Activated CD4-positive, alpha-beta T cell treated with anti-CD3 and anti-CD28 coated beads, Interleukin-2, amount 50 U/mL, for 16 hours (primary cell): ENCODE results near the gene ING5.
A peak's percentile ranks its signal among the peaks of the same experiment; 100 is the strongest.

ENCODE experiments used
- DNase-seq: peaks from one replicate; pipeline ENCODE4 v3.0.0-alpha.2; 2020

Gene ING5

GRCh38 chr2:241763551-241764274, 61.9 kb downstream of the ING5 start:
- DNase-seq, result peak; percentile 45

- peak; percentile 17 for DNase-seq
Measured at GRCh38 chr2:241764275-241765241, 62.7 kb downstream of the ING5 start.

GRCh38 chr2:241767464-241768250, 65.8 kb downstream of the ING5 start:
- no peak for DNase-seq

GRCh38 chr2:241768251-241768711, 66.4 kb downstream of the ING5 start:
- DNase-seq, result no peak

GRCh38 chr2:241768850-241769249, 67.0 kb downstream of the ING5 start:
- no peak for DNase-seq

GRCh38 chr2:241769819-241770184, 68.0 kb downstream of the ING5 start:
- DNase-seq, result no peak

- DNase-seq, result no peak
Measured at GRCh38 chr2:241770185-241770935, 68.5 kb downstream of the ING5 start.

GRCh38 chr2:241770936-241771285, 69.1 kb downstream of the ING5 start:
- DNase-seq, result no peak

DNA sequence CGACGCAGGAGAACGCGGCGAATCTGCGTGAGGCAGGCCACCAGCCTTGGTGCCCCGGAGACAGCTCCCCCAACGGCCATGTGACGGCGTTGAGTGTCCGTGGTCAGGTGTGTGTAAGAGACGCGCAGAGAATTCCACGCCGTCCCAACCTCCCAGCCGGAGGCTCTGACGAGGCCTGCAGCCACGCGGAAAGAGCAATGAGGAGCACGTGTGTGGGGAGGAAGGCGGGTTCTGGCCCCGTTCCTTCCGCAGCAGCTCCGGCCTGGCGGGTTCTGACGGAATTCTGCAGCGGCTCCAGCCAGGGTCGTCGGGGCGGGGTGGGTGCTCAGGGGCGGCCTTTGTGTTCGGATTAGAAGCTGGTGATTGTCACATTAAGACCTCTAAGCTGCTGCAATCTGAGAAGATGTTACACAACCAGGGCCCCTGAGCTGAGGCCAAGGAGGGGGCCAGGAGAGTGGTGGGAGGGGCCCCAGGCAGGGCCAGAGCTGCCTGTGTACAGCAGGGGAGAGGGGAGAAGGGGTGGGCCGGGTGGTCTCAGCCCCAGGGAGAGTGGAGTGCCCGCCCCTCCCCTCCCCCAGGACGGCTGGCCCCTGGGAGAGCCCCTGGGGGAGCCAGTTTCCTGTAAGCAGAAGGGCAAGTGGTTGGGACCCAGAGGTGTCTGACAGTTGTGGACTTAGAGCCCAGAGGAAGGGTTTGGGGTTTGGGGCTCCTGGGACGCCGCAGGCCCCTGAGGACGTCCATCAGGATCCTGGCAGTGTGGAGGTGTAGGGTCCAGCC, 69.6 kb downstream of the ING5 start:
- no peak for DNase-seq

GRCh38 chr2:241772063-241772499, 70.2 kb downstream of the ING5 start:
- peak; percentile 53 for DNase-seq

DNA sequence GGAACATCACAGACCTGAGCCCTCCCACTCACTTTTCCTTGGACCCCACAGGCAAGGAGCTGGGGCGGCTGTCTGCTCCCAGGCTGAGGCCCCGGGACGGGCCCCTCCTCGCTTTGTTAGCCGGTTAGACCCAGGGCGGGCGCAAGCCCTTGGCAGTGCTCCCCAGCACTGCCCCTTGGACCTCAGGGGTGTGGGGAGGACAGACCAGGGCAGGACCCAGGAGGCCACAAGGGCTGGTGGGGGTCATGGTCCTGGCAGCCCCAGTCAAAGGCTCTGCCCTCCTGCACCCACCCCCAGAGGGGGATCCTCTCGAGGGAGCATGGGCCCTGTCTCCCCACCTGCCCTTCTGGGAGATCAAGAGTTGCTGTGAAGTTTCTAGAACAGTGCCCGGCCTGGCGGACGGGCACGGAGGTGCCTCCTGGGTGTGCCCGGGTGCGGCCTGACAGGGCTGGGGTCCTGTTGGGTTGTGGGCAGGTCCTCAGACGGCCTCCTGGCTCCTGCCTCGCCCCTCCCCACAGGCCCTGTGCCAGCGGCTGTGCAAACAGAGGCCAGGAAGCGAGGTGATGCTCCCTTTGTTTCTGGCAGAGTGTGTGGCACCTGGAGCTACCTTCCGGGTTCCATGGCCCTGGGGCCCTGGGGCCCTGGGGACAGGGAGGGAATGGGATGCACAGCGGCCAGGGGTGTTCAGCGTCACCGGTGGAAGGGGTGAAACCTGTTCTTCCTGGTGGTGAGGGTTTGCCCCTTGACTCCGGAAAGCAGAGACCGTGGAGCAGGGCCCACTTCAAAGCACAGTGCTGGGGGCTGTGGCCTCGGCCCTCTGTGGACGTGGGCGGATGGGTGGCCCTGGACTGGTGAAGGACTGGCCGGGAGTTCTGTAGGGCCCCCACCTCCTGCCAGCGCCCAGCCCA, 71.9 kb downstream of the ING5 start:
- no peak for DNase-seq

GRCh38 chr2:241774419-241775222, 72.8 kb downstream of the ING5 start:
- DNase-seq, result no peak

DNA sequence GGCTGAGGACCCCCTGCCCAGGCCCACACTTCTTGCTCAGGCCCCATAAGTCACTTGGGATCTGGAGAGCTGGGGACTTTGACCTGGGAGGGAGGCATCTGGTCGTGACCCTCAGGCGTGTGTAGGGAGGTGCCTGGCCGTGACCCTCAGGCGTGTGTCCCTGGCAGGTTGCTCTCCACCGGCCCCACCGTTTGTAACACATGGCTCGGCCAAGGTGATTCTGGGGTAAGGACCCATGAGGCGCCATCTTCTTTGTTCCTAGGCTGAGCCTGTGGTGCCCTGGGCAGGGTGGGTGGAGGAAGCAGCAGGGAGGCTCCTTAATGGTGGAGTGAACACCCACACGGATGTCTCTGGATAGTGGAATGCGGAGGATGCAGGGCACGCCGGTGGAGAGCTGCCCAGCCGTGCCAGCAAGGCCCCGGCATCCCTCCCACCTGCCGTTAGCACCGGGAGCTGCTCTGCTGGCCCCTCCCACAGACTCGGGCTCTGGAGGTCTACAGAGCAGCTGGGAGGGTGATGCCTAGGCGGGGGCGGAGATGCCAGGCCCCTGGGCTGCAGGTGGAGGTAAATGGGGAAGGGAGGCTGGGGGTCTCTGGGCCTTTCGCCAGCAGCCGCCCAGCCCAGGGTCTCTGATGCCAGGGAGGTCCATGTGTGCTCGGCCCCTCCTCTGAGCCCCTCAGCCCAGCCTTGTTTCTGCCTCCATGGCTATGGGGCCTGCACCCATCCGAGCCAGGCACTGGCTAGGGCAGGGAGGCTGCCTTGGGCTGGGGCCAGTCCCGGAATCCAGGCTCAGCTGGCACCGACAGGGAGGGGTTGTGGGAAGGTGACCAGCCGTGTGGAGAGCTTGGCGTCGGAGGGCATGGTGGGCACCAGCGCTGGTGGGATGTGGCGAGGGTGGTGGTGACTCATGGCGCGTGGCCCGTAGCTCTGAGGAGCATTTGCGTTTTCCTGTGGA, 73.7 kb downstream of the ING5 start:
- DNase-seq, result no peak

DNA sequence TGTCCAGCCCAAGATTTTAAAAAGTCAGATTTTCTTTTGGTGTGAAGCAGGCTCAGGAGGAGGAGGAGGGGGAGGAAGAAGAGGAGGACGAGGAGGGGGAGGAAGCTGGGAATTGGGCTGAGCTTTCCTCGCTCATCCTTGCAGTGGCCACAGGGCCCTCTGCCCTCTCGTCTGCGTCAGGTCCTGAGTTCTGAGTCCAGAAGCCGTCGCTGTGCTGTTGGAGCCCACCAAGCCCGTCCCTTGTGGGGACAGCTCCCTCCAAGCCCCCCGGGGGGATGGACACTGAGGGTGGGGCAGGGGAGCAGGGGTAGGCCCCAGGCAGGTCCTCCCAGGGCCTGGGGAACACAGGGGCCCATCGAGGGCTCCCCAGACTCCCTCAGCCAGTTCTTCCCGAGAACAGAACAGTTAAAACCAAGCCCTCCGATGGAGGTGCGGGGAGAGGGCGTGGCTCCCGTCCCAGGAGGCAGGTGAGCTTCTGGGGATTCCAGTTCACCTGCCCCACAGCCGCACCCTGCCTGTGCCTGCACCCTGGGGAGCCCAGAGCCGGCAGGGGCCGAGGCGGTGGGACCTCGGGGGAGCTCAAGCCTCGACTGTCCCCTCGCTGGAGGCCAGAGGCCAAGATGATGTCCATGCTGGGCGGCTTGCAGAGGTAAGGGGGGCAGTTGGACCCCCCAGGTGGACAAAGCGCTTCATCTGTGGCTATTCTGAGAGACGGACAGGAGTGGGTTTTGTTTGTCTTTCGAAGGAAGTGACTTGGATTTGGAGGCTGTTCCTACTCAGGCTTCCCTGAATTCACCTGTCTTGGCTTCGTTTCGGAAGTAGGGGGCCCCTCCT, 74.7 kb downstream of the ING5 start, which contains the start of gene GAL3ST2:
GAL3ST2 (plus strand) TSS at position 487 of the 834 bp plus-strand sequence; CDS start at position 621, 134 bp downstream.
- DNase-seq, result no peak

DNA sequence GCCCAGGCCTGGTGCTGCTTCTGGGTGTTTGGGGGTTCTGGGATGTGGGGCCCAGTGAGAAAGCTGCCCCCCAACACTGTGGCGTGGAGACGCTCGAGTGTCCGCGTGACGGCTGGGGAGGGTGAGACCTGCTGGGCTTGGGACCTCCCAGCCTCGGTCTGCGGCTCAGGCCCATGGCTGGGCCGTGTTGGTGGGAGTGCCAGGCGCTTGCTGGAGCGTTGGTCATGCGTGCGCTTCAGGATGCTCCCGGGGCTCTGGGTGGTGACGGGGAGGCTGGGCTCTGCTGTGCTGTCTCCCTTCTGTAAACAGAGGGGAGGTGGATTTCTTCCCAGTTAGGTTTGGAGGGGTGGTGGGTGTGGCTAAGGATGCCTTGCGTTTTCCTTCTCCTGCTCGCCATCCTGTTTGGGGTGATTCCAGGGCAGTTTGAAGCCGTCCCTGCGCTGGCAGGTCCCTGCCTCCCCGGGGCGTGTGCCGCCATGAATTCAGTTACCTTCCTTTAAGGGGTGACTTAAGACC, 75.4 kb downstream of the ING5 start:
- DNase-seq, result no peak

DNA sequence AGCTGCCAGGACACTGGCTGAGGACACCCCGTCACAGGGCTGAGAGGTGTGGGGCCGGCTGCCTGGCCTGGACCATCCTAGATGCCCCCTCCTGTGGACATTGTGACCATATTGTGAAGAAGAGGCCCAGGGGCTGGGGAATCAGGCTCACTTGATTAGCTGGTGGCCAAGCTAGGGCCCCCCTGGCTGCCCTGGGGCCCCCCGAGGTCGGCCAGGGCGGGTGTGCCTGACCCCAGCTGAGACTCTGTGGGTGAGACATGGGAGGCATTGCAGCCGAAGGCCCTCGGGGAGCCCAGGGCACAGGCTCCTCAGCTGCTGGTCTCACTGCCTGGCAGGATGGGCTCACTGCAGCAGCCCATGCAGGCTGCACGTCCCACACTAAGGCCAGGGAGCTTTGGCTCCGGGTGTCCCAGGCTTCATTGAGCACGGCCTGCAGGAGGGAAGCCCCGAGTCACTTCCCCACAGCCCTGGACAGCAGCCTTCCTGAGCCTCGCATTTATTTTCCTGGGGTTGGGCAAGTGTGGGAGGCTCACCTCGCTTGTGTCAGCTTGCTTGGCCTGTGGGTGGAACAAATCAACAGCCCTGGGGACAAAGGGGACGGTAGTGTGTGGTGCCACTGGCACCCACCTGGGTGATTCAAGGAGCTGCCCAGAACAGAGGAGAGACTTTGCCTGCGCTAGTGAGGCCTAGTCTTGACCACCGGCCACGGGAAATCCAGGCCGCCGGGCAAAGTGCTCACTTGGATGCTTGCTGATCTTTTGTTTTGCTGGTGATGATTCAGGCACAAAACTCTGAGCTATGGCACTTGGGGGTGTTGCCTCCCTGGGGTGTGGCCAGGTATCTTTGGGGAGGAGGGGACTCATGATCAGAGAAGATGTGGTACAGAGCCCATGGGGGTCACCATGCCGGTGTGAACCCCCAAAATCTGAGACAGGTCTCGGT, 76.1 kb downstream of the ING5 start:
- no peak for DNase-seq
